Keratinocyte (primary cell): ENCODE data around the gene POLR1H.

ENCODE experiments used
- EZH2 ChIP-seq: IDR thresholded peaks from one replicate; pipeline ENCODE4 v1.6.1; 2012; ENCODE audit warnings: inconsistent platforms, mild to moderate bottlenecking, low read length, moderate library complexity
- TF ChIP-seq, protein P1 (sequence below), 3 experiments: IDR thresholded peaks in 1 of 3; conservative IDR thresholded peaks in 1 of 3; optimal IDR thresholded peaks in 1 of 3; 2 replicates in 2 of 3; 3 replicates in 1 of 3; pipeline versions ENCODE3 to v1.5.1; 2011; ENCODE audit warnings: low read length in 3 of 3, mild to moderate bottlenecking in 3 of 3, moderate library complexity in 2 of 3, control low read depth in 1 of 3, inconsistent platforms in 1 of 3; ENCODE audit not compliant: insufficient read depth in 2 of 3; ENCODE audit errors: extremely low read depth in 1 of 3

DNA sequence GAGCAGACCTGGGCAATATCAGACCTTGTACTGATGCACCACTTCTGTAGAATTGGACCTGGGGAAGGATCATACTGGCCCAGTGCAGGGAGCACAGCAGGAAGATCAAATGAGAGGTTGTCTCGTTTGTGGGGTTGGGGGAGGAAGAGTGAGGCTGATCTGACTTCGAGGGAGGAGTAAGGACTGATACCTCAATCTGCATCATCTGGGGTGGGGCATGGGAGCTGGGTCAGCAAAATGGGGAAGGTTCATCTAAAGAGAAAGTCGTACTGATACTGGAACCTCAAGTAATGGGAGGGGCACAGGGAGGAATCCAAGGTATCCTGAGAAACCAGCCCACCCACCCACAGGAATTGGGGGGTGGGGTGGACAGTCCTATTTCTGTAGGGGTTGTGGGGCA lies 10.8 kb downstream of the POLR1H start:
- TF ChIP-seq, protein P1, sequence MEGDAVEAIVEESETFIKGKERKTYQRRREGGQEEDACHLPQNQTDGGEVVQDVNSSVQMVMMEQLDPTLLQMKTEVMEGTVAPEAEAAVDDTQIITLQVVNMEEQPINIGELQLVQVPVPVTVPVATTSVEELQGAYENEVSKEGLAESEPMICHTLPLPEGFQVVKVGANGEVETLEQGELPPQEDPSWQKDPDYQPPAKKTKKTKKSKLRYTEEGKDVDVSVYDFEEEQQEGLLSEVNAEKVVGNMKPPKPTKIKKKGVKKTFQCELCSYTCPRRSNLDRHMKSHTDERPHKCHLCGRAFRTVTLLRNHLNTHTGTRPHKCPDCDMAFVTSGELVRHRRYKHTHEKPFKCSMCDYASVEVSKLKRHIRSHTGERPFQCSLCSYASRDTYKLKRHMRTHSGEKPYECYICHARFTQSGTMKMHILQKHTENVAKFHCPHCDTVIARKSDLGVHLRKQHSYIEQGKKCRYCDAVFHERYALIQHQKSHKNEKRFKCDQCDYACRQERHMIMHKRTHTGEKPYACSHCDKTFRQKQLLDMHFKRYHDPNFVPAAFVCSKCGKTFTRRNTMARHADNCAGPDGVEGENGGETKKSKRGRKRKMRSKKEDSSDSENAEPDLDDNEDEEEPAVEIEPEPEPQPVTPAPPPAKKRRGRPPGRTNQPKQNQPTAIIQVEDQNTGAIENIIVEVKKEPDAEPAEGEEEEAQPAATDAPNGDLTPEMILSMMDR (optimal IDR thresholded peaks at IDR 0.05 in 1 of 3, IDR thresholded peaks at IDR 0.05 in 1 of 3, conservative IDR thresholded peaks at IDR 0.05 in 1 of 3; ENCODE audit: extremely low read depth in 1 of 3, insufficient read depth in 2 of 3, low read length in 3 of 3) = no peak
- TF ChIP-seq EZH2 = no peak
